Measurements from ENCODE around the gene ARSG.
"Not testable (repeated sequence)": the region's sequence is repeated elsewhere in the genome, so short reads cannot be mapped to it uniquely, and the experiment has no call there.

ARSG gene

DNA sequence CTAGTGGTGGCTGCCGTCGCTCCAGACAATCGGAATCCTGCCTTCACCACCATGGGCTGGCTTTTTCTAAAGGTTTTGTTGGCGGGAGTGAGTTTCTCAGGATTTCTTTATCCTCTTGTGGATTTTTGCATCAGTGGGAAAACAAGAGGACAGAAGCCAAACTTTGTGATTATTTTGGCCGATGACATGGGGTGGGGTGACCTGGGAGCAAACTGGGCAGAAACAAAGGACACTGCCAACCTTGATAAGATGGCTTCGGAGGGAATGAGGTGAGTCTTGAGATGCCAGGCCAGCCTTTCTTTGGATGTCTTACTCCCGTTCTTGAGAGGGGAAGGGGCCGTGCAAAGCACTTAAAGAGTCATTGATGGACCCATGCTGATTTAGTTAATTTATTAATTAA, 16.1 kb downstream of the ARSG start:
- FAIRE-seq, result no peak

DNA sequence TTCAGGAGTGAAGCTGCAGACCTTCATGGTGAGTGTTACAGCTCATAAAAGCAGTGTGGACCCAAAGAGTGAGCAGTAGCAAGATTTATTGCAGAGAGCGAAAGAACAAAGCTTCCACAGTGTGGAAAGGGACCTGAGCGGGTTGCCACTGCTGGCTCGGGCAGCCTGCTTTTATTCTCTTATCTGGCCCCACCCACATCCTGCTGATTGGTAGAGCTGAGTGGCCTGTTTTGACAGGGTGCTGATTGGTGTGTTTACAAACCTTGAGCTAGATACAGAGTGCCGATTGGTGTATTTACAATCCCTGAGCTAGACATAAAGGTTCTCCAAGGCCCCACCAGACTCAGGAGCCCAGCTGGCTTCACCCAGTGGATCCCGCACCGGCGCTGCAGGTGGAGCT, 17.2 kb downstream of the ARSG start:
- not testable (repeated sequence) for FAIRE-seq

DNA sequence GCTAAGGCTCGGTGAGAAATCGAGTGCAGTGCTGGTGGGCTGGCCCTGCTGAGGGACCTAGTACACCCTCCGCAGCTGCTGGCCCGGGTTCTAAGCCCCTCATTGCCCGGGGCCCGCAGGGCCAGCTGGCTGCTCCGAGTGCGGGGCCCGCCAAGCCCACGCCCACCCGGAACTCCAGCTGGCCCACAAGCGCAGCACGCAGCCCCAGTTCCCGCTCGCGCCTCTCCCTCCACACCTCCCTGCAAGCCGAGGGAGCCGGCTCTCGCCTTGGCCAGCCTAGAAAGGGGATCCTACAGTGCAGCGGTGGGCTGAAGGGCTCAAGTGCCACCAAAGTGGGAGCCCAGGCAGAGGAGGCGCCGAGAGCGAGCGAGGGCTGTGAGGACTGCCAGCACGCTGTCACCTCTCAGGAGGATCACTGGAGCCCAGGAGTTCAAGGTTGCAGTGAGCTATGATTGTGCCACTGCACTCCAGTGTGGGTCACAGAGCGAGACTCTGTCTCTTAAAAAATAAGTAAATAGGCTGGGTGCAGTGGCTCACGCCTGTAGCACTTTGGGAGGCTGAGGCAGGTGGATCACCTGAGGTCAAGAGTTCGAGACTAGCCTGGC, 17.9 kb downstream of the ARSG start:
- not testable (repeated sequence) for FAIRE-seq

DNA sequence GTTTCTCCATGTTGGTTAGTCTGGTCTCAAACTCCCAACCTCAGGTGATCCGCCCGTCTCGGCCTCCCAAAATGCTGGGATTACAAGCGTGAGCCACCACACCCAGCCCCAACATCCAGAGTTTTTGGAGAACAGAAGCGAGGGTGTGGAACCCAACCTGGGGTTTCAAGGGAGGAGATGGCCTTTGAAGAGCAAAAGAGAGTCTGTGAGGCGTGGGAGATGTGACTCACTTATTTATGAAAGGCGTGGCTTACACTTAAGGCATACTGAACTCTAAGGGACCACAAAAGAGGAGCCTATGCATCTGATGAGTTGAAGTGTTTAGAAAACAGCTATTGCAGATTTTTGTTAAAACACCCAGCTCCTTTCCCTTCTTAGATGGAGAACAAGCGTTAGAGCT, 18.9 kb downstream of the ARSG start:
- no peak for FAIRE-seq

DNA sequence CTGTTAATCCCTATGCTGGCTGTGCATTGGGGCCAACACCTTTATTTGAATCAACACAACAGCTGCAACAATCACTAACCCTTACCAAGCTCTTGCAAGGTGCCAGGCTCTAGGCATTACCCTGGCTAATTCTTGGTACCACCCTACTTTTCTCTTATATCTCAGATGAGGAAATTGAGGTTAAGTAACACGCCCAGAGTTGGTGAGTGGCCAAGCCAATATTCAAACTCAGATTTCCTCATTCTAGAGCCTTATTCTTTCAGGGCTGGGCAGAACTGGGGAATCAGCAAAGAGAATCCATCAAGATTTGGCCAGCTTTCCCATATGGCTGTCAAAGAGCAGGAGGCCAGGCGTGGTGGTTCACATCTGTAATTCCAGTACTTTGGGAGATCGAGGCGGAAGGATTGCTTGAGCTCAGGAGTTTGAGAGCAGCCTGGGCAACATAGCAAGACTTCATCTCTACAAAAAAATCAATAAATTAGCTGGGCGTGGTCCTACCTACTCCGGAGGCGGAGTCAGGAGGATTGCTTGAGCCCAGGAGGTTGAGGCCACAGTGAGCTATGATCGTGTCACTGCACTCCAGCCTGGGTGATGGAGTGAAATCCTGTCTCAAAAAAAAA, 23.7 kb downstream of the ARSG start:
- FAIRE-seq, result no peak

DNA sequence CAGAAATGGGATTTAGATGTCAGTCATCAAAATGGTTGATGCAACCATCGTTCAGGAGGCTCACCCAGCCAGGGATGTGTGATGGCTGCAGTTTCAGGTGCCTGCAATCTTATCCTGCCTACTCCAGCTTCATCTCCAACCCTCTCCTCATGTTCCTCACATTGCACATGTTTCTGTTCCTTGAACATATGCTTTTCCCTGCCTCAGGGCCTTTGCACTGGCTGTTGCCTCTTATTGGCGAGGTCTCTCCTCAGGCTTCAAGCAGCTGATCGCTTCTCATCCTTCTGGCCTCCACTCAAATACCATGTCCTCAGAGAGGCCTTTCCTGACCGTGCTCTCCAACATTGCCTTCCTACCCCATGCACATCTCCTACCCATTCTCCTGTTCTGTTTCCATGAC, 24.6 kb downstream of the ARSG start:
- no peak for FAIRE-seq

DNA sequence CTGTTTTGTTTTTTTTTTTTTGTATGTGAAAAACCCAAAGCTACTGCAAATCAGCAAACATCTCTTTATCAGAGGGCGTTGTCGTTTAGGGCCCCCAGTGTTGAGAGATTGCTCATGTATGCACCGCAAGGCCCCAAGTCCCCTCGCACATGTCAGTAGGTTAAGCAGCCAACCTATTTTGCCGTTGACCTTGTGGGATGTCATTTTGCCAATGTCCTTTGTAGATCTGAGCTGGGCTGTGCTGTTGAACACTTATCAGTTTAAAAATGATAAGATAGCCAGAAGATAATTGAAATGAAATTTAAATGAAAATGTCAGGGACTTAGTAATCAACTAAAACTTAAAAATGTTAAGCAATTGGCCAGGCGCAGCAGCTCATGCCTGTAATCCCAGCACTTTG, 26.2 kb downstream of the ARSG start:
- no peak for FAIRE-seq

DNA sequence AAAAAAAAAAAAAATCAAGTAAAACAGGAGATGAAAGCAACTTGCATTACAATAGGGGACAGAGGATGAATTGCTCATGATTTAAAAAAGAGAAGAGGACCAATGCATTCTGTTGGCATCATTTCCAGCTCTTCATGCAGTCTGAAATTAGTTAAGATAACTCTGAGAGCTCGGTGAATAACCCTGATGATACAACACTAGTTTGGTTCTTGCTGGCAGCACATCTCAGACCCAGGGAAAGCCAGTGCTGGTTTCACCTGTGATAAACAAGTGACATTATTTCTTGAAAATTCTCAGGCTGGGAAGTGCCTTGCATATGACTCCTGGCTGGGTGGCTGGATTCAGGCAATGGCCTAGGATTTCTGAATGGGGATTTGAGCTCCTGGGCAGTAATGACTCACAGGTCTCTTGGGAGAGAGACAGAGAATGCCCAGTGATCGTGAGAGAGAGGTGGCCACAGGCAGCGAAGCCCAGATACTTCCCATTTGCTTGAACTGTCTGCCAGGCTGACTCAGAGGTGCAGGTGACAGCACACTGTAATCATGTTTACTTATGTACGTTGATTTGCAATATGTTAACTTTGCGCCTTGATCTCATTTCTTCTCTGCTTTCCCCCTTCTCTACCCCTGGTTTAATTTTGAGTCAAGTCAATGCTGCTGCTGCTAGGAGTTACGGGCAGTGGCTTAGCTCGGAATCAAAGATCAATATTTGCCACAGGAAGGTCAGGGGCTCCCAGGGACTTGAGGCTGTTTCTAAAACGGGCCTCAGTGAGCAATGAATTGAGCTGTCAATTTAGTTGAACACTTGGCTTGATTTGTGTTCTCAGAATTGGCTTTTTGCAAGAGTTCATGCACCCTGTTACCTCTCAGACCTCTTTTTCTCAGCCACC, 27.1 kb downstream of the ARSG start:
- no peak for FAIRE-seq

DNA sequence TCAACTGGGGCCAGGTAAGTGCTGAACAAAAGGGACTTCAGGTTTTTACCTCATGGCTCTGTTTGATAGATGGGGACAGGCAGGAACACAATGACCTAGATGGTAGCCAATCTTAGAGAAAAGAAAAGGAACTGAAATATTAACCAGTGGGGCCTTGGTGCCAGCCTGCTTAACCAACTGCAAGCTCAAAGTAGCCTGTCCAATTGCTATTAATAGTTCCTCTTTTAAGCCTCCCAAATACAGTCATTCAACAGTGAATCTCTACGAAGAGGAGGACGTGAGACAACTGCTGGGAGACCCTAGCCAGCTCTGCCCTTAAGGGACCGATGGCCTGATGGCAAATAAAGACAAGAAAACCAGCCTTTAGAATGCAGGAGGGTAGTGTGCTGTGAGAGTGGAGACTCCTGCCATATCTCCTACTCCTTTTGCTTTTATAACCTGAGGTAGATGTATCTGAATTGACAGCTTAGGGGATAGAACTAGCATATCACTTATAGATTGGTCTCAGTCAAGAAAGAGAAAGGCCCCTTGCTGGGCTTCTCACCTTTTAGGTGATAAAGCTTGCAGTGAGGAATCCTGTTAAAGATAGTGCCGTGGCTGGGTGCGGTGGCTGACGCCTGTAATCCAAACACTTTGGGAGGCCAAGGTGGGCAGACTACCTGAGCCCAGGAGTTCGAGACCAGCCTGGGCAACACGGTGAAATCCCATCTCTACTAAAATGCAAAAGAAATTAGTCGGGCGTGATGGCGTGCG, 28.3 kb downstream of the ARSG start:
- no peak for FAIRE-seq

DNA sequence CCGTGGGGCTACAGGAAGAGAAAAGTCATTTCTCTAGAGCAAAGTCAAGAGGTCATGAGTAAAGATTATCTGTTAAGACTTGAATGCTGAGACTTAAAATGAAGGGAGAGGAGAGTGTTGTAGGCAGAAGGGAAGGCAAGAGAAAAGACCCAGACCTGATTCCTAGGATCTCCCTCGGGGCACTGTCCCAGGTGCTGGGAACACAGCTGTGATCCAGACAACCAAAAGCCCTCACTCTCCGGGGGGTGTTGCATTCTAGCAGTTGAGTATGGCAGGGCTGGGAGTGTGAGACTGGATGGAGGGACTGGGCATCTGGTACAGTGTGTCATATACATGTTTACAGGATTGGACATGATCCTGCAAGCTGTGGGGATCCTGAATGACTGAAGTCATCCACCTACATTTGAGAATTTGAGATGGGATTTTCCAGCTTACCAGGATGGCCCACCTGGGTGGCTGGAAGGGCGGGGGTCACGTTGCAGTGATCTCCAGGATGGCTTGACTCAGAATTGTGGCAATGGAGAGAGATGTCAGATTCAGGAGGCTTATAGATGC, 29.1 kb downstream of the ARSG start:
- no peak for FAIRE-seq

DNA sequence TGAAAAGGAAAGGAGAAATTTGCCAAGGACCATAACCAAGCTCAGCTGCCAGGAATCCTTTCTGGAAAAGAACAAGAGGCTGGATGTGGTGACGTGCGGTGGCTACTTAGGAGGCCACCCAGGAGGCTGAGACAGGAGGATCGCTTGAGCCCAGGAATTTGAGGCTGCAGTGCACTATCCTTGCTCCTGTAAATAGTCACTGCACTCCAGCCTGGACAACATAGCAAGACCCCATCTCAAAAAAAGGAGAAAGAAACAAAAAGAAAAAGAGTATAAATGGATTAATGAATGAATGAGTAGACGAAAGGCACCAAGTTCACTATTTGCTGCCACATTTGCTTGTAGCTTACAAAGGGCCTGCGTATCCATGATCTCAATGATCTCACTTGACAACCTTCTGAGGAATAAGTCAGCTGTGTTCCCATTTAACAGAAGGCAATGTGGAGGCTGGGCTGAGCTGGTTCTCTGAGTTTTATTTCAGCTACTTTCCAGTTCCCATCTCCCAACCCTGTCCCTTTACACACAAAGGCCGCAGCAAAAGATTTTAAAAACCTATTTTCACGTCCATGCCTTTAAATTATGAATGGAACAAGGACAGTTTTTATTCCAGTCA, 29.8 kb downstream of the ARSG start:
- no peak for FAIRE-seq

DNA sequence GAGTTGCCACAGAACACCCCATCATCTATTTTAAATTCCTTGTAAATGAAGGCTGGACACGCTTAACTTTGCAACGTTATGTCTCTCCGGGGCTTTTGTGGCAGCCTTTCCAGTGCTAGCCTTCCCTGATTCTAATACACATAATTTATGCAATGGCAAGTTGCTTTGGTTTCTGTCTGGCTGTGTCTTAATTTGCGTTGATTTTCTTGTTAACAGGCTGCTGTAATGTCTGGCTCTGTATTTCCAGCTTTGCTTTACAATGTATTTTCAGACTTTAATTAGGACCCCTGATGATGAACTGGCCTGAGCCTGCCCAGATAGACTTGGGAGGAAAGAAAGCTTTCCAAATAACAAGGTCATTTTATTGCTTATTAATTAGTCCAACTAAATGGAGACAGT, 30.3 kb downstream of the ARSG start:
- no peak for FAIRE-seq

DNA sequence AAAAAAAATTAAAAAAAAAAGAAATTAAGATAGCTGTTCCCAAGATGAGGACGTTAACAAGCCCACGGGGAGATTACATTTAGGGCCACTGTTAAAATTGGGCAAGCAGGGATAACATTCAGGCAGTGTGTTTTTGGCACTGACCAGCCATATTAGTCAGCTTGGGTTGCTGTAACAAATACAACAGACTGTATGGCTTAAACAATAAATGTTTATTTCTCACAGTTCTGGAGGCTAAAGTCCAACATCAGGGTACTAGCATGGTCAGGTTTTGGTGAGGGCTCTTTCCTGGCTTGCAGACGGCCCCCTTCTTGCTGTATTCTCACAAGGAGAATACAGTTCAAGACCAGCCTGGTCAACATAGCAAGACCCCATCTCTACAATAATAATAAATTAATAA, 31.3 kb downstream of the ARSG start:
- FAIRE-seq, result no peak

DNA sequence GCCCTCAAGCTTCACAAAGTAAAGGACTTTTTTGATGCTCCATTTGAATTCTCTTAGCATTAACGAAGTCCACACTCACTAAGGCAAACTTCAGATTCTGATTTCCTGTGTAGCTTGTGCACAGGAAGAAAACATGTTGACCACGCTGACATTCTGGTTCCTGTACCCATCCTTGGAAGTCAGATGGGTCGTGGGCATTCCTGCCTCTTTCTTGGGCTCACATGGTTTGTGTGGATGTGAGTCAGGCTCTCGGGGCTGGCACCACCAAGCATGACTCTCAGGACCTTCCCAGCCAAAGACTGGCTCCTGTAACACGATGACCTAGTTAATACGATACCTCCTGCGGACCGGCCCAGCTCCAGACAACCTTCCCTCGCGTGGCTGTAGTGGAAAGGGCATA, 32.8 kb downstream of the ARSG start:
- FAIRE-seq, result no peak

DNA sequence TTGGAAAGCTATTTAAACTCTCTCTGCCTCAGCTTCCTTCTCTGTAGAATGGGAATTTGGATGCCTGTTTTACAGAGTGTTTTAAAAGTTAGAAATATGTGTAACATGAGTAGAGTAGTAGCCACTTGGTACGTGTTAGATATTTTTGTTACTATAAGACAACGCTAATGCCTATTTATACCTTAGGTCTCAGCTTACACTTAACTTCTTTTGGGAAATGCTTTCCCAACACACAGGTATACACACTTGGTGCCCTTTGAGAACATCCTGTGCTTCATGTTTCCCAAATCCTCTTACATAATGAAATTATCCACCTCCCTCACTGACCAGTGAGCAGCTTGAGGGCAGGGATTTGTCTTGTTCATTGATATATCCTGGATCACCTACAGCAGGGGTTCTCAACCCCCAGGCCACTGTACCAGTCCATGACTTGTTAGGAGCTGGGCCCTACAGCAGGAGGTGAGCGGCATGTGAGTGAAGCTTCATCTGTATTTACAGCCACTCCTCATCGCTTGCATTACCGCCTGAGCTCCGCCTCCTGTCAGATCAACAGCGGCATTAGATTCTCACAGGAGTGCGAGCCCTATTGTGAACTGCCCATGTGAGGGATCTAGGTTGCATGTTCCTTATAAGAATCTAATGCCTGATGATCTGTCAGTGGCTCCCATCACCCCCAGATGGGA, 33.5 kb downstream of the ARSG start:
- FAIRE-seq, result no peak

DNA sequence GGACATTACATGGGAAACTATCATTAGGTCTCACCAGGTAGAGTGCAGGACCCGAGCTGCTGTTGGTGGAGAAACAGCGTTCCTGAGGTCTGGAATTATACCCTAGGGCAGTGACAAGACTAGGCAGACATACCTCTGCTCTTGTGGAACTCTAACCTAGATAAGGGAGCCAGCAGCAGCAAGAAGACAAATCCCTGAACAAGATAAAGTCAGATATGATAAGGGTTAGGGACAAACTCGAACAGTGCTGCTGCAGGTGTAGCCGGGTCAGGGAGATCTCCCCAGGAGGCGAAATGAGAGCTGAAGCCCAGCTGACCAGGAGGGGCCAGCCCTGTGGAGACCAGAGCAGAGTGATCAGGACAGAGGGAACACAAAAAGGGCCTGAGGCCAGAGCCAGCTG, 34.7 kb downstream of the ARSG start:
- FAIRE-seq, result no peak

DNA sequence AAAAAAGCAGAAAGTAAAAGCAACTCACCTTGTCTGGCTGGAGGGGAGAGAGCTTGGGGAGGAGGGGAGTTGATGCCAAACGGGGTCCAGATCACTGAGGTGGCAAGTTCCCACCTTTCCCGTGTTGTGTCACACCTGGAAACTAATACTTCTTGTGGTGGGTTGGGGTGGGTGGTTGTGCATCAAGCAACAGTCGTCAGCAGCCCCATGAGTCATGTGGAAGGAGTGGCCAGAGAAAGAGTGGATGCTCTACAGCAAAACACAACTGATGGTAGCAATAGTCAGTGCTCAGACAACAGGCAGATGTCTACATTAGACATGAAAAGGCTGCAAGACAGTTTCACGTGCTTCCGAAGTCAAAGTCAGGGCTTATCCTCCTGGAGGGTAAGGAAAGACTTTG, 35.4 kb downstream of the ARSG start:
- FAIRE-seq, result no peak

DNA sequence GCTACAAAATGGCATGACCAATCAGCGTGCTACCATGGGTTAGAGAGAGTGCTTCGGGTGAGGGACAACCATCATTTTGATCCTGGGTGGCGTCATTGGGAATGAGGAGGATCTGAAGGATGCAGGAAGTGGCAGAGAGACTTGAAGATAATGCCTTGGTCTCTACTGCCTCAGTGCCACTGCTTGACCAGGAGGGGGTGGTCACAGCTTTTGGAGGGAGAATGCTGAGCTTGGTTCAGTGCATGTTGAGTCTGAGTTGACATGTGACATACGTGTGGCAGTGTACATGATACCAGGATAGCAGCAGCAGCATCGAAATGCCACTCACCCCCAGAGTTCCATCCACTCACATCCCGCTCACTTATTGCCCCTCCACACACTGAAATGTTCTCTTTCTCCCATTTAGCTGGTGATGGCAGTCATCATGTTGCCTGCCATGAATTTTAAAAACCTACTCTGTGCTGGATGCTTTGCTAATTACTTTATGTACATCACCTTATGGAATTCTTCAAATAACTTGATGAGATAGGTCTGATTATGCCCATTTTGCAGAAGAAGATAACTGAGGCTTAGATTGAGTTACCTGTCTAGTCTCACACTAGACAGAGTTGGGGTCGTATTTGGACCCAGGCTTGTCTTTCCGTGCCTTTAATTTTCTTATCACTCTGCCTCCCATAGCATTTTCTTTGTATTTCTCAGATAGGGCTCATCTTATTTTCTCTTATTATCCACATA, 36.7 kb downstream of the ARSG start:
- no peak for FAIRE-seq

DNA sequence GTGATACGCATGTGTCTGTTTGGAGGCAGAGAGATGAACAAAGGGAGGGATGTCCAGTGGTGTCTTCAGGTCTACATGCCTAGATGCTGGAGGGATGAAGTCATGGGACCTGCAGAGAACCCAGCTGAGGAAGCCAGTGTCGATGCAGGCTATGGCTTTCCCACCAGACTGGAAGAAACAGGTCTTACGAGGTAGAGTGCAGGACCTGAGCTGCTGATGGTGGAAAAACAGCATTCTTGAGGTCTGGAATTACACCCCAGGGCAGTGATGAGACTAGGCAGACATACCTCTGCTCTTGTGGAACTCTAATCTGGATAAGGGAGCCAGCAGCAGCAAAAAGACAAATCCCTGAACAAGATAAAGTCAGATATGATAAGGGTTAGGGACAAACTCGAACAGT, 37.4 kb downstream of the ARSG start:
- FAIRE-seq, result no peak

DNA sequence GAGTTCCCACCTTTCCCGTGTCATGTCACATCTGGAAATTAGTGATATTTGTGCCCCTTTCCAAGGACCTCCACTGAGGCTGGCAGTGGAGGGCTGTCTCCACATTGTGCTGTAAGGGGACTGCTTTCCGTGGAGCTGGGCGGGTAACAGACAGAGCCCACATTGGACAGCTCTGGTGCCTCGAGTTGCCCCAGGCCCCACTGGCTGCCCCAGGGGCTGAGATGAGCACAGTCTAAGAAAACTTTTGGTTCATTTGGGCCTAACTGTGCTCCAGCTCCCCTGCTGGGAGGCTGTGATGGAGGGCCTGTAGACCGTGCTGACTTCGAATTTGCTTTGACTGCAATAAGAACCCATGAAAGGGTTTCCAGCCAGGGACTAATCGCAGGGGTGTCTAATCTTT, 38.0 kb downstream of the ARSG start:
- no peak for FAIRE-seq

DNA sequence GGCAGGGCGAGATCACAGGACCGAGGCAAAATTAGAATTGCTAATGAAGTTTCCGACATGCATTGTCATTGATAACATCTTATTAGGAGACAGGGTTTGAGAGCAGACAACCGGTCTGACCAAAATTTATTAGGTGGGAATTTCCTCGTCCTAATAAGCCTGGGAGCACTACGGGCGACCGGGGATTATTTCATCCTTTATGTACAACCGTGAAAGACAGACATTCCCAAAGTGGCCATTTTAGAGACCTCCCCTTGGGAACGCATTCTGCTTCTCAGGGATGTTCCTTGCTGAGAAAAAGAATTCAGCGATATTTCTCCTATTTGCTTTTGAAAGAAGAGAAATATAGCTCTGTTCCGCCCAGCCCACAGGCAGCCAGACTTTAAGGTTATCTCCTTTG, 40.6 kb downstream of the ARSG start:
- FAIRE-seq, result not testable (repeated sequence)
